ENCODE measurements around the gene LPP. TPM values are rescaled to one million over a fixed set of nuclear protein-coding genes. Genes with fewer than 3 reads are reported as not detected.

The LPP gene
- total RNA-seq, 1 donor = 77.4 TPM

DNA sequence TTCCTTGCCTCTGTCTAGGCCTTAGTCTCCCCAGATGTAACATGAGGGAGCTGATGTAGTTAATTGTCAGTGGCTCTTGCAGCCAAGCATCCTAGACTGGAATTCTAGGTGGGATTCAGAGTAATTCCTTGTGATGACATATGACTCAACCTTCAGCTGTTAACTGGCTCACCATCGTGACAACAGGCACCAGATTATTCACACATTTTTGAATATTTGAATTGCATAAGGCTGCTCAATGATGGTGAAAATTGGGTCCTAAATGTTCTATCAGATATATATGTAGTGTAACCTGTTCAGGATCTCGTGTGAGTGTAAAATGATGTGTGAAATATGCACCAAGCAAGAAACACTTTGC, 405.1 kb downstream of the LPP start:
- DNase-seq (ENCODE audit: insufficient read length, low spot score, missing footprints) = no peak
- H3K27ac ChIP-seq (ENCODE audit: low read depth, low read length) = peak overlapping the region; percentile 68
- H3K9me3 ChIP-seq (ENCODE audit: low read depth, low read length) = no peaks in the 10 kb centered on the region

GRCh38 chr3:188559856-188560255, 405.9 kb downstream of the LPP start:
- H3K4me1 ChIP-seq (ENCODE audit: insufficient read depth, low read length) = peaks cover 14% of the 10 kb centered on the region
- TF ChIP-seq, protein P1, sequence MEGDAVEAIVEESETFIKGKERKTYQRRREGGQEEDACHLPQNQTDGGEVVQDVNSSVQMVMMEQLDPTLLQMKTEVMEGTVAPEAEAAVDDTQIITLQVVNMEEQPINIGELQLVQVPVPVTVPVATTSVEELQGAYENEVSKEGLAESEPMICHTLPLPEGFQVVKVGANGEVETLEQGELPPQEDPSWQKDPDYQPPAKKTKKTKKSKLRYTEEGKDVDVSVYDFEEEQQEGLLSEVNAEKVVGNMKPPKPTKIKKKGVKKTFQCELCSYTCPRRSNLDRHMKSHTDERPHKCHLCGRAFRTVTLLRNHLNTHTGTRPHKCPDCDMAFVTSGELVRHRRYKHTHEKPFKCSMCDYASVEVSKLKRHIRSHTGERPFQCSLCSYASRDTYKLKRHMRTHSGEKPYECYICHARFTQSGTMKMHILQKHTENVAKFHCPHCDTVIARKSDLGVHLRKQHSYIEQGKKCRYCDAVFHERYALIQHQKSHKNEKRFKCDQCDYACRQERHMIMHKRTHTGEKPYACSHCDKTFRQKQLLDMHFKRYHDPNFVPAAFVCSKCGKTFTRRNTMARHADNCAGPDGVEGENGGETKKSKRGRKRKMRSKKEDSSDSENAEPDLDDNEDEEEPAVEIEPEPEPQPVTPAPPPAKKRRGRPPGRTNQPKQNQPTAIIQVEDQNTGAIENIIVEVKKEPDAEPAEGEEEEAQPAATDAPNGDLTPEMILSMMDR (IDR thresholded peaks at IDR 0.05; ENCODE audit: extremely low read depth, low read depth, low read length) = no peak
- H3K9me3 ChIP-seq (ENCODE audit: low read depth, low read length) = no peaks in the 10 kb centered on the region
- peaks cover 10% of the 10 kb centered on the region for H4K20me1 ChIP-seq (ENCODE audit: insufficient read depth, low read length)
- no peak overlapping the region for H3K4me2 ChIP-seq (ENCODE audit: insufficient read depth, low read length)
- H2AFZ ChIP-seq (ENCODE audit: low read length) = no peak overlapping the region
- H3K27ac ChIP-seq (ENCODE audit: low read depth, low read length) = no peak overlapping the region
- H3K4me3 ChIP-seq (ENCODE audit: insufficient read depth, low read length) = no peak overlapping the region
- no peaks in the 10 kb centered on the region for H3K27me3 ChIP-seq (ENCODE audit: insufficient read depth, low read length)
- DNase-seq (ENCODE audit: insufficient read length, low spot score, missing footprints) = no peak
- peaks cover 20% of the 10 kb centered on the region for H3K79me2 ChIP-seq (ENCODE audit: insufficient read depth, low read length)
- no peaks in the 10 kb centered on the region for H3K36me3 ChIP-seq (ENCODE audit: insufficient read depth, low read length)

More for the DNA sequence above, 405.1 kb downstream of the LPP start:
- Histone ChIP-seq H2AFZ (ENCODE audit: low read length) (no peak overlapping the region), H3K79me2 (ENCODE audit: insufficient read depth, low read length) (peaks cover 18% of the 10 kb centered on the region), H3K27me3 (ENCODE audit: insufficient read depth, low read length) (no peaks in the 10 kb centered on the region), H3K36me3 (ENCODE audit: insufficient read depth, low read length) (no peaks in the 10 kb centered on the region), H3K4me1 (ENCODE audit: insufficient read depth, low read length) (peaks cover 22% of the 10 kb centered on the region), H3K4me2 (ENCODE audit: insufficient read depth, low read length) (no peak overlapping the region), H4K20me1 (ENCODE audit: insufficient read depth, low read length) (peaks cover 8% of the 10 kb centered on the region), H3K4me3 (ENCODE audit: insufficient read depth, low read length) (no peak overlapping the region)
- TF ChIP-seq, protein P1 (IDR thresholded peaks at IDR 0.05; ENCODE audit: extremely low read depth, low read depth, low read length) = no peak

DNA sequence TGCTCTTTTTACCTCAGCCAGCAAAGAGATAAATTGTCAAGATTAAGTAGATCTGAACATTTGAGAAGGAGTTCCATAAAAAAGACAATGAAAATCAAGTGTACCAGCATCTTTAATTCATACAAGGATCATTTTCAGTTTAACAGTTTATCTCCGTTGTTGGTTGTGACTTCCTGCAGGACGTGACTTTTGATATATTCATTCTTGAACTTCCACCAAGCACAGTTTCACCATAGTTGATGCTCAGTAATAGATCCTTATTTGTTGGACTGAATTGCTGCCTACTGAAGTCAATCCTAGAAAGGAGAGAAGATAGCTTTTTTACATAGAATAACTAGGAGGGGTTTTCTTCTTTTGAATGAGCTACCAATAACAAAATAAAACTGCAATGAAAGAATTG, 408.2 kb downstream of the LPP start:
- H3K36me3 ChIP-seq (ENCODE audit: insufficient read depth, low read length) = no peaks in the 10 kb centered on the region
- no peak overlapping the region for H3K4me3 ChIP-seq (ENCODE audit: insufficient read depth, low read length)
- DNase-seq (ENCODE audit: insufficient read length, low spot score, missing footprints) = no peak
- no peaks in the 10 kb centered on the region for H3K9me3 ChIP-seq (ENCODE audit: low read depth, low read length)
- H3K4me1 ChIP-seq (ENCODE audit: insufficient read depth, low read length) = peaks cover 14% of the 10 kb centered on the region
- H3K79me2 ChIP-seq (ENCODE audit: insufficient read depth, low read length) = peaks cover 20% of the 10 kb centered on the region
- H2AFZ ChIP-seq (ENCODE audit: low read length) = no peak overlapping the region
- H3K4me2 ChIP-seq (ENCODE audit: insufficient read depth, low read length) = no peak overlapping the region
- H3K27me3 ChIP-seq (ENCODE audit: insufficient read depth, low read length) = no peaks in the 10 kb centered on the region
- TF ChIP-seq, protein P1 (IDR thresholded peaks at IDR 0.05; ENCODE audit: extremely low read depth, low read depth, low read length) = no peak
- H4K20me1 ChIP-seq (ENCODE audit: insufficient read depth, low read length) = peaks cover 10% of the 10 kb centered on the region
- no peak overlapping the region for H3K27ac ChIP-seq (ENCODE audit: low read depth, low read length)

- no peak overlapping the region for H2AFZ ChIP-seq (ENCODE audit: low read length)
- no peak overlapping the region for H3K27ac ChIP-seq (ENCODE audit: low read depth, low read length)
- TF ChIP-seq, protein P1 (IDR thresholded peaks at IDR 0.05; ENCODE audit: extremely low read depth, low read depth, low read length) = no peak
- peaks cover 5% of the 10 kb centered on the region for H4K20me1 ChIP-seq (ENCODE audit: insufficient read depth, low read length)
- no peaks in the 10 kb centered on the region for H3K27me3 ChIP-seq (ENCODE audit: insufficient read depth, low read length)
- H3K36me3 ChIP-seq (ENCODE audit: insufficient read depth, low read length) = no peaks in the 10 kb centered on the region
- H3K4me2 ChIP-seq (ENCODE audit: insufficient read depth, low read length) = no peak overlapping the region
- H3K9me3 ChIP-seq (ENCODE audit: low read depth, low read length) = no peaks in the 10 kb centered on the region
- H3K4me3 ChIP-seq (ENCODE audit: insufficient read depth, low read length) = no peak overlapping the region
- H3K79me2 ChIP-seq (ENCODE audit: insufficient read depth, low read length) = peaks cover 19% of the 10 kb centered on the region
- H3K4me1 ChIP-seq (ENCODE audit: insufficient read depth, low read length) = peaks cover 24% of the 10 kb centered on the region
- no peak for DNase-seq (ENCODE audit: insufficient read length, low spot score, missing footprints)
Measured at GRCh38 chr3:188567478-188568195, 413.7 kb downstream of the LPP start.
